Parathyroid adenoma (tissue), 2 donors: Measurements from ENCODE around the gene SBF2.

Experiments
- H2AFZ ChIP-seq: fragments of 300-600 bp; sonication (generic); one replicate; pipeline ENCODE4 v1.7.0; 2017; ENCODE audit warnings: antibody characterized with exemption, mild to moderate bottlenecking
- H3K27ac ChIP-seq: fragments of 300-600 bp; sonication (generic); one replicate; pipeline ENCODE4 v1.7.0; 2017
- H3K27me3 ChIP-seq: fragments of 300-600 bp; sonication (generic); one replicate; pipeline ENCODE4 v1.7.0; 2017; ENCODE audit warnings: low read length; ENCODE audit not compliant: control insufficient read depth, insufficient read depth
- H3K36me3 ChIP-seq: fragments of 300-600 bp; sonication (generic); one replicate; pipeline ENCODE4 v1.7.0; 2017; ENCODE audit warnings: low read length; ENCODE audit not compliant: control insufficient read depth, insufficient read depth
- H3K4me1 ChIP-seq: fragments of 300-600 bp; sonication (generic); one replicate; pipeline ENCODE4 v1.7.0; 2017; ENCODE audit warnings: control low read depth
- H3K4me2 ChIP-seq: fragments of 300-600 bp; sonication (generic); one replicate; pipeline ENCODE4 v1.7.0; 2017; ENCODE audit warnings: low read length
- H3K4me3 ChIP-seq: fragments of 300-600 bp; sonication (generic); one replicate; pipeline ENCODE4 v1.7.0; 2017; ENCODE audit warnings: low read depth, low read length
- H3K79me2 ChIP-seq: fragments of 300-600 bp; sonication (generic); one replicate; pipeline ENCODE4 v1.7.0; 2017; ENCODE audit warnings: control low read depth
- H3K9ac ChIP-seq: fragments of 300-600 bp; sonication (generic); one replicate; pipeline ENCODE4 v1.7.0; 2017; ENCODE audit warnings: mild to moderate bottlenecking
- H3K9me3 ChIP-seq: fragments of 300-600 bp; sonication (generic); one replicate; pipeline ENCODE4 v1.7.0; 2017; ENCODE audit warnings: low read length; ENCODE audit not compliant: control insufficient read depth
- TF ChIP-seq, protein P1 (sequence below): fragments of 300-600 bp; sonication (generic); IDR thresholded peaks from one replicate; pipeline ENCODE4 v1.7.0; 2017; ENCODE audit warnings: antibody characterized with exemption, mild to moderate bottlenecking
- donor health status: primary hyperparathyroidism.

Gene SBF2

DNA sequence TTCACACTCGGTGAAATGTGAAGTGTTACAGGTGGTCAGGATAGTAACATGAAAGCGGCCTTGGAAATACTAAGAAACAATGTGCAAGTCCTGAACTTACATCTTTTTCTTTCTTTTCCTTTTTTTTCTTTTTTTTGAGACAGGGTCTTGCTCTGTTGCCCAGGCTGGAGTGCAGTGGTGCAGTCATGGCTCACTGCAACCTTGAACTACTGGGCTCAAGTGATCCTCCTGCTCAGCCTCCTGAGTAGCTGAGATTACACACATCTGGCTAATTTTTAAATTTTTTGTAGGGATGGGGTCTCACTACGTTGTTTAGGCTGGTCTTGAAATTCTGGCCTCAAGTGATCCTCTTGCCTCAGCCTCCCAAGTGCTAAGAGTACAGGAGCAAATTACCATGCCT lies 377.5 kb downstream of the SBF2 start:
- Histone ChIP-seq H3K4me3 (no peak overlapping the region), H3K79me2 (no peaks in the 10 kb centered on the region), H3K9me3 (no peaks in the 10 kb centered on the region), H3K27ac (no peak overlapping the region), H3K4me1 (no peaks in the 10 kb centered on the region), H3K9ac (no peak overlapping the region), H3K4me2 (no peak overlapping the region), H3K36me3 (no peaks in the 10 kb centered on the region), H2AFZ (no peak overlapping the region), H3K27me3 (no peaks in the 10 kb centered on the region)
- TF ChIP-seq, protein P1, sequence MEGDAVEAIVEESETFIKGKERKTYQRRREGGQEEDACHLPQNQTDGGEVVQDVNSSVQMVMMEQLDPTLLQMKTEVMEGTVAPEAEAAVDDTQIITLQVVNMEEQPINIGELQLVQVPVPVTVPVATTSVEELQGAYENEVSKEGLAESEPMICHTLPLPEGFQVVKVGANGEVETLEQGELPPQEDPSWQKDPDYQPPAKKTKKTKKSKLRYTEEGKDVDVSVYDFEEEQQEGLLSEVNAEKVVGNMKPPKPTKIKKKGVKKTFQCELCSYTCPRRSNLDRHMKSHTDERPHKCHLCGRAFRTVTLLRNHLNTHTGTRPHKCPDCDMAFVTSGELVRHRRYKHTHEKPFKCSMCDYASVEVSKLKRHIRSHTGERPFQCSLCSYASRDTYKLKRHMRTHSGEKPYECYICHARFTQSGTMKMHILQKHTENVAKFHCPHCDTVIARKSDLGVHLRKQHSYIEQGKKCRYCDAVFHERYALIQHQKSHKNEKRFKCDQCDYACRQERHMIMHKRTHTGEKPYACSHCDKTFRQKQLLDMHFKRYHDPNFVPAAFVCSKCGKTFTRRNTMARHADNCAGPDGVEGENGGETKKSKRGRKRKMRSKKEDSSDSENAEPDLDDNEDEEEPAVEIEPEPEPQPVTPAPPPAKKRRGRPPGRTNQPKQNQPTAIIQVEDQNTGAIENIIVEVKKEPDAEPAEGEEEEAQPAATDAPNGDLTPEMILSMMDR: no peak

DNA sequence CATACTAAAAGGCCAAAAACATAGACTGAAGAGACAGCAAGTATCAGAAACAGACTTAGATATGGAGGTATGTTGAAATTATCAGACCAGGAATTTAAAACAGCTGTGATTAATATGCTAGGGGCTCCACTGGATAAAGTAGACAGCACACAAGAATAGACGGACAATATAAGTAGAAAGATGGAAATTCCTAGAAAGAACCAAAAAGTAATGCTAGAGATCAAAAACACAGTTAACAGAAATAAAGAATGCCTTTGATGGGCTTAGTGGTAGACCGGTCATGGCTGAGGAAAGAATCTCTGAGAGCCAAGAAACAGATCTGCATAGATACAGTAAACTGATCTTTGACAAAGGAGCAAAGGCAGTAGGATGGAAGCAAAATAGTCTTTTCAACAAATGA lies 380.0 kb downstream of the SBF2 start:
- Histone ChIP-seq H3K4me3 (no peak overlapping the region), H3K27me3 (no peaks in the 10 kb centered on the region), H3K4me2 (no peak overlapping the region), H3K4me1 (no peaks in the 10 kb centered on the region), H3K9ac (no peak overlapping the region), H3K36me3 (no peaks in the 10 kb centered on the region), H3K27ac (no peak overlapping the region), H3K79me2 (no peaks in the 10 kb centered on the region), H3K9me3 (no peaks in the 10 kb centered on the region), H2AFZ (no peak overlapping the region)
- TF ChIP-seq, protein P1: no peak

DNA sequence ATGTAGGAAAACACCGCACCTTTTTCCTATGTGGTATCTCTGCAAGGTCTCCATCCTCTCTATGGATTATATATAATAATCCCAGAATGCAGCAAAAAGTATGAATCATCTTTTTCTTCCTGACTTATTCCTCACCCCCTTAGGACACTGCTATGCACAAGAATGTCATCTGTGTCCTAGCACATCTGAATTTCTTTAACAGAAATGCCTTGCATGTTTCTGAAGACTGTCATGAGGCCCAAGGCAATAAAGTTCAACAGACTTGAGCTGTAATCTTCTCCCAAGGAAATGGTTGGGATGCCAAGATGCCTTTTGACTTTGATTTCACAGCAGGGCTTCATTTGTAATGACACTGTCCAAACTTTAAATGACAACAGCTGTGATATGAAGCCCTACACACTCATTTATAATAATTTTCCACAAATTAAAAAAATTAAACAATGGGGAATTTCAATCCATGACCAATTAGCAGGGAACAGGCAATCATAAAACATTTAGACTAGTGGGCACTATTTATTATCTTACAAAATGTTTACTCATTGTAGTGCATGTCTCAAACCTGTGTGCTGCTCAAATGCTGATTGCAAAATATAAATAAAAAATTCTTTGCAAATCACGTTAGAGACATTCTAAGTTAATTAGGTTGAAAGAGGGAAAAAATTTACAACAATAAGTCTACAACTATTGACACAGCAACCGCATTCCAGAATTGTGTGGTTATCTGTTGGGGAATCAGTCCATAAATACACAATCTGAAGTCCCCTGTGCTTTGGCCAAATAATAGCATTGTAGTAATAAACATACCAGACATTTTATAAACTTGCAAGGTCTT lies 387.8 kb downstream of the SBF2 start:
- Histone ChIP-seq H3K36me3 (no peaks in the 10 kb centered on the region), H3K27ac (no peak overlapping the region), H2AFZ (no peak overlapping the region), H3K4me3 (no peak overlapping the region), H3K9me3 (no peaks in the 10 kb centered on the region), H3K9ac (no peak overlapping the region), H3K79me2 (no peaks in the 10 kb centered on the region), H3K4me1 (no peaks in the 10 kb centered on the region), H3K4me2 (no peak overlapping the region), H3K27me3 (no peaks in the 10 kb centered on the region)
- TF ChIP-seq, protein P1: no peak

DNA sequence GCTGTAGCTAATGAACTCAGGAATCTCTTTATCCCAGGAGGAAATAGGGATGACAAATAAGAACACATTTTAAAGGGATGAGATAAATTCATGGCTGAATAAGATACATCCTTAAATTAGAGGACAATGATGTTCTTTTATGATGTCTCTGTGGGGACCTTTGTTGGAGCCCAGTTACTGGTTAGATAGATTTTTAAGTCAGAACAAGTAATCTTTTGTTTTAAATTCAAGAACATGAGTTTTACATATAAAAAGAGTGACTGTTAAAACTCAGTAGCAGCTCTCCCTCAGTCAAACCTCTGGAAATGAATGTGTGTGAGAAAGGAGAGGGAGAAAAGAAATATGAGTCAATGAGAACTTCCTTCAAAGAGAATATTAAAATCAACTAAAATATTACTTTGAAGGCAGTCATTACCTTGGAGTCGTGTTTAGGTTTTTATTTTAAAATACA lies 388.5 kb downstream of the SBF2 start:
- Histone ChIP-seq H3K4me2 (no peak overlapping the region), H3K27me3 (no peaks in the 10 kb centered on the region), H3K36me3 (no peaks in the 10 kb centered on the region), H3K27ac (no peak overlapping the region), H2AFZ (no peak overlapping the region), H3K9me3 (no peaks in the 10 kb centered on the region), H3K4me3 (no peak overlapping the region), H3K79me2 (no peaks in the 10 kb centered on the region), H3K9ac (no peak overlapping the region), H3K4me1 (no peaks in the 10 kb centered on the region)
- TF ChIP-seq, protein P1: no peak

DNA sequence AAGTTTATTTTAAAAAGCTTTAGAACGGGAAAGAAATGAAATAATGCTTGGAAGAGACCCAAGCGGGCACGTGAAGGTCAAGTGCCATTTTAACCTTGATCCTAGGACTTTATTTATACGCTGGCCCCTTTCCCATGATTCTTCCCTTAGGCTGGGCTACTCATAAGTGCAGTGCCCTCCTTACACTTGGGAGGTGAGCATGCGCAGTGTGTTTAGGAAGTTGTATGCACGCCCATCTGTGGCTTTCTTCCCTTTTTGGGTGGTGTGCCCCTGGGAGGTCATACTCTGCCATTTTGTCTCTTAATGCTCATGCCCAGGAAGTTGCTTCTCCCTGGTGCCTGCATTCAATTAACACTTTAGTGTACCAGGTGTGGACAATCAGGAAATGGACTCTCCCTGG lies 390.4 kb downstream of the SBF2 start:
- Histone ChIP-seq H3K4me1 (no peaks in the 10 kb centered on the region), H3K4me2 (no peak overlapping the region), H3K4me3 (no peak overlapping the region), H3K9ac (no peak overlapping the region), H3K27me3 (no peaks in the 10 kb centered on the region), H3K36me3 (no peaks in the 10 kb centered on the region), H3K27ac (no peak overlapping the region), H3K79me2 (no peaks in the 10 kb centered on the region), H3K9me3 (no peaks in the 10 kb centered on the region), H2AFZ (no peak overlapping the region)
- TF ChIP-seq, protein P1: no peak
